Stimulated activated CD8-positive, alpha-beta memory T cell treated with anti-CD3 and anti-CD28 coated beads, Interleukin-7, amount 100 ng/mL, for 1 hour (primary cell): Measurements from ENCODE around the gene OR2B6.

Experiments
- DNase-seq, 2 donors: peaks; one replicate each; pipeline ENCODE4 v3.0.0-alpha.2; 2020; ENCODE audit warnings: low read depth in 2 of 2

OR2B6 gene

GRCh38 chr6:28000351-28001045, 43.5 kb downstream of the OR2B6 start:
- no peak for DNase-seq

DNA sequence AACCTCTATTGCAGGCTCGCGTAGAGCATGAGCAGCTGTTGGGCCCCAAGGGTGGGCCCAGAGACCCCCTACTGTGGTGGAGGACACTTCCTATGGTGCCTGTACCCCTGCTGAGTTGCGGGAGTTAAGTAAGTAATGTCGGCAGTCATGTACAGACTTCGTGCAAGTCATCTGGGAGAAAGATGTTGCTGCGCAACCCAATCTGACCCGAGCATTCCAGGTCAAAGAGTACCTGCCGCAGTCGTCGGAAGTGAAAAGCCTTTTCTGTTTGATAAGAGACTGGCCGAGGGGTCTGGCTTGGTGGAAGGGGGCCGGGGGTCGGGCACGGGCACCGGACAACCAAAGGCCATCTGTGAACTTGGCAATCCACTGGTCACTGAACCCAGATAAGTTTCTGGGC, 44.3 kb downstream of the OR2B6 start:
- DNase-seq, result no peak

DNA sequence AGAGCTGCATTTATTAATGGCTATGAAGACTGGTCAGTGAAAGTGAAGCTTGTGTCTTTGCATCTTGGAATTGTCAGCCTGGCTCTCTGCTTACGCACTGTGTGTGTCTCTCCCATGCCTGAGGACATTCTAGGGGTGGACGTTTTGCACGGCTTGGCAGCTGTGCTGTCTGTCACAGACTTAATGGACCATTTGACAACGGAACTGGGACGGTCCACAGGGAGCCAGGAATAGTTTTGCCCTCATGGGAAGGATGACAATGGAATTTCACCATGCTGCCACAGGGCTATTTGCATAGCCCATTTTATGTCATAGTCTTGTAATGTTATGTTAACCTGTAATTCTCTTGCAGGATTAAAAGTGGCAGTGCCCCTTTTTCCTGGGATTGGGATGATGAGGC, 44.7 kb downstream of the OR2B6 start:
- no peak for DNase-seq

DNA sequence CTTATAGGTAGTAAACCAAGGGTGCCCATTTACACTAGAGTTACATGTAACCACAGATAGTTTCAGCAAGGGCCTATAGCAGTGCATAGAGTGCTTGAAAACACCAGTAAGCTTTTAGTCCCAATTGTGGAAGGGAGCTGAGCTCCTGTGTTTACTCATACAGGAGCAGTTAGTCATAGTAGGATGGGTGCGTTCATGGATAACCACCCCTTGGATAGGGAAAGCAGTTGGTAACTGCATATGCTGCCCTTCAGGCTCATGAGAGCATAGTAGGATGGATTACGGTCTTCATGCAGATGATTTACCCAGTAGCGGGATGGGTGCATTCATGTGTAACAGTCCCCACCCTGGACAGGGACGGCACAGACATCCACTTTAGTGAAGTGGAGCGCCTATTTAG, 45.1 kb downstream of the OR2B6 start:
- no peak for DNase-seq

DNA sequence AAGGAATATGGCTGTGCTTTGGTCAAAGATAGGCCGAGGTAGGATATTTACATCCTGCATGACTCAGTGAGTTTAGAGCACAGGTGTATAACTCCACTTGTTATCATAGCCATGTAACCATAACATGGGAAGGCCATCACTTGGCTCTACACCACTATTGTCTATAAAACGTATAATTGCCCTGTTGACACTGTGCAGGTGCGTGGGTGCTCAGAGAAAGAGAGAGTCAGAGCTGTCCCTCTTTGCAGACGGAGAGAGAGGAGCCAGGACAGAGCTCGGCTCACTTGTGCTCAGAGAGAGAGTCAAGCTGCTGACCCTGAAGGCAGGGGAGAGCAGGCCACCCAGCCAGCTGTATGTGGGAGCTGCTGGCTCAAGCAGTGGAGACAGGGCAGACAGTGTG, 46.0 kb downstream of the OR2B6 start:
- no peak for DNase-seq

DNA sequence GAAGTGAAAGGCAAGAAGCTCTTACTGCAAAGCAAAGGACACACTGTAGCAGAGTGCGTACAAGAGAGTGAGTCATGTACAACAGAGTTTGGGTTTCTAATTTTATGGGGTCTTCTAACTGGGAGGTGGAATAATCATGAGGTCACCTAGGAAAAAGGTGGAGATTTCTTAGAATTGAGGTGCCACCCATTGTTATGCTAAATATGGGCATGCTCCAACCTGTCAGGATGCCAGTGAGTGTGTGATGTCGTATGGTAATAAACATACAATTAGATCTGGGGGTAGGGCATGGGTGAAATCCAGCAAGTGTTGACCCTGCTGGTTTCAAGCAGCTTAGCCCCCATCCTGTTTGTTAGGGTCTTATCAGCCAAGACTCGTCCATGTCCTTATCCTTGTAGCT, 46.6 kb downstream of the OR2B6 start:
- no peak for DNase-seq

GRCh38 chr6:28004350-28005151, 47.5 kb downstream of the OR2B6 start:
- DNase-seq, result no peak

DNA sequence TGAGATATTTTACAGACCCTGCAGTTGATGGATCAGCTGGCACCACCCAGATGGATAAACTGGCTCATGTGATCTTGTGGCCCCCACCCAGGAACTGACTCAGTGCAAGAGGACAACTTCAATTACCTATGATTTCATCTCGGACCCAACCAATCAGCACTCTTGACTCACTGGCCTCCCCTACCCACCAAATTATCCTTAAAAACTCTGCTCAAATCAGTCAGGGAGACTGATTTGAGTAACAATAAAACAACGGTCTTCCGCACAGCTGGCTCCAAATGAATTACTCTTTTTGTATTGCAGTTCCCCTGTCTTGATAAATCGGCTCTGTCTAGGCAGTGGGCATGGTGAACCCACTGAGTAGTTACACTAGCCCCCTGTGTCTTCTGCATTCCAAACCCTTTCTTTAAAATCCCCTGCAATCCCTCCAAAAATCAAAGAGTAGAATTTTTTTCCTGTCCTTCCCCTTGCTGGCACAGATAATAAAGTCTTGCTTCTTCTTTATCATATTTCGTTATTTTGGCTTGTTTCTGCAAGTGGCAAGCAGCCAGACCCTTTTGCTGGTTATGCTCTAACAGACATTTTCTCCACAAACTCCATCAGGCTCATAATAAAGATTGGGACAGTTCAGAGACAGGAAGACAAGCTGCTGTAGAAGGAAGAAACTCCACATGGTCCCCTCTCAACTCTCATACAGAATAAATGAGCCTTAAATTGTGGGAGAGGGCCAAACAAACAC, 48.3 kb downstream of the OR2B6 start:
- no peak for DNase-seq

DNA sequence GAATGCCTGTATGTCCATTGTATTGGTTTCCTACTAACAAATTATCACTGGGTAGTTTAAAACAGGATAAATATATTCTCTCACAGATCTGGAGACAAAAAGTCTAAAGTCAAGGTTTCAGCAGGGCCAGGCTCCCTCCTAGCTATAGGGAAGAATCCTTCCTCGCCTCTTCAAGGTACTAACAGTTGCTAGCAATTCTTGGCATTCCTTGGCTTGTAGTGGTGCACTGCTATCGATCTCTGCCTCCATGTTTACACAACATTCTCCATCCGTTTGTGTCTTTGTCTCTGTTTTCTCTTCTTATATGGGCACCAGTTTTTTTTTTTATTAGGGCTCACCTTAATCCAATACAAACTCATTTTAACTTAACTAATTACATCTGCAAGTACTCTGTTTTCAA, 48.9 kb downstream of the OR2B6 start:
- DNase-seq, result no peak
